GM12872 (cell line): Measurements from ENCODE around the gene EEA1.

ENCODE experiments used
- TF ChIP-seq, protein P1 (sequence below): IDR thresholded peaks from 3 replicates; pipeline ENCODE4 v1.5.1; 2011; ENCODE audit warnings: low read depth, mild to moderate bottlenecking, low read length, moderate library complexity; ENCODE audit not compliant: insufficient read depth

EEA1 gene

DNA sequence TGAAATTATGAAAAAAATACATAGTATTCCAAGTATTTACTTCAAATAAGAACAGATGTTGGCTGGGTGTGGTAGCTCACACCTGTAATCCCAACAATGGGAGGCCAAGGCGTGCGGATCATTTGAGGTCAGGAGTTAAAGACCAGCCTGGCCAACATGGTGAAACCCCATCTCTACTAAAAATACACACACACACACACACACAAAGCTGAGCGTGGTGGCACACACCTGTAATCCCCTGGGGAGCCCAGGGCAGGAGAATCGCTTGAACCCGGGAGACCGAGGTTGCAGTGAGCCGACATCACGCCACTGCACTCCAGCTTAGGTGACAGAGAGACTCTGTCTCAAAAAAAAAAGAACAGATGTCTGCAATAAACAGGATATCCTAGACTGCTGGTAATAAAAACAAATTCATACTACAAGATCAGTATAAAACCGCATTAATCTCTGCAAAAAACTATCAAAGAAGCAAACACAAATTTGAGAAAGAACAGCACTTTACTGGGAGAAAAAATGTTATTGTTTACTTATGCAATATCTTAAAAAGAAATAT is 23.8 kb downstream of the EEA1 start:
- TF ChIP-seq, protein P1, sequence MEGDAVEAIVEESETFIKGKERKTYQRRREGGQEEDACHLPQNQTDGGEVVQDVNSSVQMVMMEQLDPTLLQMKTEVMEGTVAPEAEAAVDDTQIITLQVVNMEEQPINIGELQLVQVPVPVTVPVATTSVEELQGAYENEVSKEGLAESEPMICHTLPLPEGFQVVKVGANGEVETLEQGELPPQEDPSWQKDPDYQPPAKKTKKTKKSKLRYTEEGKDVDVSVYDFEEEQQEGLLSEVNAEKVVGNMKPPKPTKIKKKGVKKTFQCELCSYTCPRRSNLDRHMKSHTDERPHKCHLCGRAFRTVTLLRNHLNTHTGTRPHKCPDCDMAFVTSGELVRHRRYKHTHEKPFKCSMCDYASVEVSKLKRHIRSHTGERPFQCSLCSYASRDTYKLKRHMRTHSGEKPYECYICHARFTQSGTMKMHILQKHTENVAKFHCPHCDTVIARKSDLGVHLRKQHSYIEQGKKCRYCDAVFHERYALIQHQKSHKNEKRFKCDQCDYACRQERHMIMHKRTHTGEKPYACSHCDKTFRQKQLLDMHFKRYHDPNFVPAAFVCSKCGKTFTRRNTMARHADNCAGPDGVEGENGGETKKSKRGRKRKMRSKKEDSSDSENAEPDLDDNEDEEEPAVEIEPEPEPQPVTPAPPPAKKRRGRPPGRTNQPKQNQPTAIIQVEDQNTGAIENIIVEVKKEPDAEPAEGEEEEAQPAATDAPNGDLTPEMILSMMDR: no peak

DNA sequence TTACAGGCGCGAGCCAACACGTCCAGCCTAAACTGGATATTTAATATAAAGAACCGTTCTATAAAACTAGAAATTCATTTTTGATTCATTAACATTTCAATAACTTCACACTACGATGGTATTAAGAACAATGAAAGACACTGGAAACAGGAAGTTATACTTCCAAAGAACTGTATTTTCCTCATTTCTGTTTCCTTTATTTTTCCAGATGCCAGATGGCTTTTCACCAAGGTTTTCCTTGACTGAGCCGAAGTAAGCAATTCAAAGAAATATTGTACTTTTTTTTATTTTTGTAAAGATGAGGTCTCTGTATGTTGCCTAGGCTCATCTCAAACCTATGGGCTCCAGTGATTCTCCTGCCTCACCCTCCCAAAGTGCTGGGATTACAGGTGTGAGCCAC is 28.2 kb downstream of the EEA1 start:
- TF ChIP-seq, protein P1: no peak

DNA sequence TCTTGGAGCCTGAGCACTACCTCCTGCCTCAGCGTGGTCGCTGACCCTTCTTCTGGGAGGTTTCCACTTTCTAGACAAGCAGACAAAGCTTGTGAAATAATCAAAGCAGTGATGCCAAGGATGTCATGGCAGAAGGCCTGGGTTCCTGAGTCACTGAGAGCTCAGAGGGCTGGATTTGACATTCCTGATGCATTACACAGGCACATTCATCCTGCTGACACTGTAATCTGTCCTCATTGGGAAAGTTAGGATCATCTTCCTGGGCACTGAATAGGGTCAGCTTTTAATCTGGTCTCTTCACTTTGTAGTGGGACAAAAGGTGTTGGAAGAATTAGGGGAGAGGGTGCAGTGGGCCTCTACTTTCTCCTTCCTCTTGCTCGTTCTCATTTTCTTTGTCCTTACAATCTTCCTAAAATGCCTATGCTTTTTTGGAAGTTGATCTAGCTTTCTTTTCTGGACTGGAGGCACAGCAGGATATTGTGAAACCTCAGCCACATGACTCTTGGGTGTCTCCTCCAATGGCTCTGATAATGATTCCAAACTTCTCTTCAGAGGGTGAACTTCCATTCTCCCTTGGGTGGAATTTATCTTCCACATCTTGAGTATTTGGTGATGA is 29.6 kb downstream of the EEA1 start:
- TF ChIP-seq, protein P1: no peak

DNA sequence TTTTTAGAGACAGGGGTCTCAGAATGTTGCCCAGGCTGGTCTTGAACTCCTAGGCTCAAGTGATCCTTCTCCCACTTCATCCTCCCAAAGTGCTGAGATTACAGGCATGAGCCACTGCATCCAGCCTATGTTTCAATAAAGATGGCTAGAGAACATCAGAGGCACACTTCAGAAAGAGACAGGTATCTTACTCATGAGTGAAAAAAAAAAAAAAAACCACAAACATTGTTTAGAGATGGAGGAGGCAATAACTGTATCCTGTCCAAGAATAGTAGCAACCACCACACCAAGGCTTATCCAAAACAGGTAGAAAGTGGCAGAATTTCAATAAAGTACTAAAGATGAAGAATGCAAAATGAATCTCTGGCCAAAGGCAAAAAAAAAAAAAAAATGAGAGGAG is 30.3 kb downstream of the EEA1 start:
- TF ChIP-seq, protein P1: no peak

DNA sequence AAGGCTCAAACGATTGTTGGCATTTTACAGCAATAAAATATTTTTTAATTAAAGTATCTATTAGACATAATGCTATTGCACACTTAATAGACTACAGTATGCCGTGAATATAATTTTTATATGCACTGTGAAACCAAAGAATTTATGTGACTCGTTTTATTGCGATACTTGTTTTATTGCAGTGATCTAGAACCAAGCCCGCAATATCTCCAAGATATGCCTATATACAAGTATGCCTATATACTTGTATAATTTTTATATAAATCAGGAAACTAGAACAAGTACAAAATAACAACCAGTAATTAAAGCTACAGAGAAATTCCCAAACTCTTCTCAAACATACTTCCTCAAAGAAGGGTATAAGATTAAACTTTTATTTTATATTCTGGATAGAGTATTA is 31.3 kb downstream of the EEA1 start:
- TF ChIP-seq, protein P1: no peak

DNA sequence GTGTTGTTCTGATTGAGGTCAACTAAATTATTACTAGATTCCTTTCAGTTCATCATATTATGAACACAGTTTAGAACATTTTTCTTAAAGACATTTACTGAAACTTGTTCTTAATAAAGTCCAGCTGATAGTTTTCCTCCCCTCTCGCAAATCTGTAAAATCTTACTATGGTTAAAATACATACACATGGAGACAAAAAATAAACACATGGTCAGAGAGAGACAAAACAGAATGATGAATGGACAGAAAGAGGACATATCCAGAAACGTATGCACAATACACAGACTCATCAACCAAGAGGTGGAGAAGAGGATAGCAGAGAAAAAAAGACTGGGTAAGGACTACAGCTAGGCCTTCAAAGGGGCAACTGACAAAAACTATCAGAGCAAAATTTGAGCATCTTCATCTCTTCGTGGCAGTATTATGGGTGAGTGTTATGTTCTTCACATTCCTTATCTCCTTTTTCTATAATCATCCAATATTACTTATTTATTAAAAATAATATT is 38.4 kb downstream of the EEA1 start:
- TF ChIP-seq, protein P1: no peak

DNA sequence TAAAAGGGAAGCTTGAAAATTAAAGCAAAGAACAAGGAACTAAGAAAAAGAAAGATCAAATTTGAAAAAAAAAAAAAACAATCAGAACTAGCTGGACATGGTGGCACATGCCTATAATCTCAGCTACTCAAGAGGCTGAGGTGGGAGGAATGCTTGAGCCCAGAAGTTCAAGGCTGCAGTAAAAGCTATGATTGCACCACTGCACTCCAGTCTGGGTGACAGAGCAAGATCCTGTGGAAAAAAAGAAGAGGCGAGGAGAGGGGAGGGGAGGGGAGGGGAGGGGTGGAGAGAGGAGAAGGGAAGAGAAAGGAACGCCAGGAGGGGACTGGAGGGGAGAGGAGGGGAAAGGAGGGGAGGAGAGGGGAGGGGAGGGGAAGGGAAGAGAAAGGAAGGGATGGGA is 43.0 kb downstream of the EEA1 start:
- TF ChIP-seq, protein P1: no peak
